Loucy (cell line): Measurements from ENCODE around the gene PTPRT.

Experiments
- H2AFZ ChIP-seq: fragments of 200-600 bp; sonication (generic); 2 replicates; pipeline ENCODE4 v1.6.0; 2016; ENCODE audit warnings: antibody characterized with exemption, mild to moderate bottlenecking, low read length, moderate library complexity
- H3F3A ChIP-seq: fragments of 200-600 bp; 2 replicates; pipeline ENCODE4 v1.6.0; 2016; ENCODE audit warnings: antibody characterized with exemption, low read depth, mild to moderate bottlenecking
- H3K27me3 ChIP-seq: fragments of 200-600 bp; sonication (generic); 2 replicates; pipeline ENCODE4 v1.6.1; 2014; ENCODE audit warnings: low read length, mild to moderate bottlenecking; ENCODE audit not compliant: insufficient read depth, poor library complexity, severe bottlenecking
- H3K36me3 ChIP-seq: fragments of 200-600 bp; sonication (generic); 2 replicates; pipeline ENCODE4 v1.6.1; 2016; ENCODE audit warnings: low read length; ENCODE audit not compliant: insufficient read depth
- H3K4me1 ChIP-seq: fragments of 200-600 bp; sonication (generic); 2 replicates; pipeline ENCODE4 v1.5.1; 2014; ENCODE audit warnings: low read length, mild to moderate bottlenecking; ENCODE audit not compliant: insufficient read depth, poor library complexity, severe bottlenecking
- H3K4me2 ChIP-seq: fragments of 200-600 bp; sonication (generic); 2 replicates; pipeline ENCODE4 v1.6.0; 2014; ENCODE audit warnings: antibody characterized with exemption, low read length, low read depth, mild to moderate bottlenecking; ENCODE audit not compliant: poor library complexity, severe bottlenecking
- H3K4me3 ChIP-seq: fragments of 200-600 bp; sonication (generic); 2 replicates; pipeline ENCODE4 v1.5.1; 2014; ENCODE audit warnings: low read length, mild to moderate bottlenecking, mixed read lengths; ENCODE audit not compliant: poor library complexity, severe bottlenecking
- H3K79me2 ChIP-seq: fragments of 200-600 bp; sonication (generic); 2 replicates; pipeline ENCODE4 v1.6.1; 2014; ENCODE audit warnings: low read length; ENCODE audit not compliant: insufficient read depth
- H3K9ac ChIP-seq: fragments of 200-600 bp; sonication (generic); 2 replicates; pipeline ENCODE4 v1.6.0; 2014; ENCODE audit warnings: mild to moderate bottlenecking, low read depth, low read length, moderate library complexity; ENCODE audit not compliant: poor library complexity, severe bottlenecking
- H3K9me2 ChIP-seq: fragments of 200-600 bp; sonication (generic); replicated peaks from 2 replicates; pipeline ENCODE4 v1.6.1; 2016; ENCODE audit warnings: low read depth, low read length, mixed read lengths
- H3K9me3 ChIP-seq: fragments of 200-600 bp; sonication (generic); 2 replicates; pipeline ENCODE4 v1.6.1; 2014; ENCODE audit warnings: mild to moderate bottlenecking, antibody characterized with exemption, low read length, low read depth; ENCODE audit not compliant: insufficient read depth
- H4K20me1 ChIP-seq: fragments of 200-600 bp; sonication (generic); 2 replicates; pipeline ENCODE4 v1.6.0; 2014; ENCODE audit warnings: antibody characterized with exemption, low read length, mild to moderate bottlenecking; ENCODE audit not compliant: insufficient read depth, poor library complexity, severe bottlenecking
- CTCF ChIP-seq: fragments of 200-600 bp; sonication (generic); conservative IDR thresholded peaks from 2 replicates; pipeline ENCODE4 v1.5.1; 2014; ENCODE audit warnings: mild to moderate bottlenecking, antibody characterized with exemption, low read length
- EZH2phosphoT487 ChIP-seq: fragments of 200-600 bp; IDR thresholded peaks from 2 replicates; pipeline ENCODE4 v1.6.1; 2018; ENCODE audit warnings: antibody characterized with exemption, mild to moderate bottlenecking, moderate library complexity, borderline replicate concordance

The PTPRT gene

GRCh38 chr20:43023836-43024235, 165.9 kb downstream of the PTPRT start:
- no peak overlapping the region for H3K9ac ChIP-seq
- no peaks in the 10 kb centered on the region for H3K79me2 ChIP-seq
- H3K36me3 ChIP-seq, result no peaks in the 10 kb centered on the region
- H3K9me3 ChIP-seq, result 0 out of 2 replicates have a peak, but pooled peaks cover 2% of the 10 kb centered on the region
- H3K4me2 ChIP-seq, result no peak overlapping the region
- H2AFZ ChIP-seq, result no peak overlapping the region
- no peaks in the 10 kb centered on the region for H3K27me3 ChIP-seq
- H3K9me2 ChIP-seq, result no peaks in the 10 kb centered on the region
- H3K4me3 ChIP-seq, result no peak overlapping the region
- H3F3A ChIP-seq, result no peaks in the 10 kb centered on the region
- TF ChIP-seq CTCF, result no peak
- TF ChIP-seq EZH2phosphoT487, result no peak
- H4K20me1 ChIP-seq, result no peaks in the 10 kb centered on the region
- no peaks in the 10 kb centered on the region for H3K4me1 ChIP-seq

DNA sequence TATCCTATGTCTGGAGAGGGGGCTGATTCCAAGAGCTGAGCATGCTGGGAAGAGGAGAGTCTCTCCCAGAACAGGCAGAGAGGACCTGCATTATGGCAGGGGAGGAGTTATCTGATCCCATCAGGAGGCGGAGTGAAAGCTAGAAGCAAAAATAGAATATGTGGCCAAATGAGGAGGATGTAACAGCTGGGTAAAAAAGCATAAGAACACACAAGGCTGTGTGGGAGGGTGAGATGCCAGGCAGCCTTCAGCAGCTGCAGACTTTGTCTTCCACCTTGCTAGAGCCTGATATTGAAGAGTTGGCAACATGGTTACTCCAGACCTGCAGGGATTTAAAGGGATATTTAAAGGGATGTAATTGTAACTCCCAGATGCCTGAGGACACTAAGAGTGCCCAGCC, 167.1 kb downstream of the PTPRT start:
- H3K27me3 ChIP-seq, result no peaks in the 10 kb centered on the region
- H3K9me3 ChIP-seq, result 0 out of 2 replicates have a peak, but pooled peaks cover 2% of the 10 kb centered on the region
- H3K9me2 ChIP-seq, result no peaks in the 10 kb centered on the region
- no peaks in the 10 kb centered on the region for H3K36me3 ChIP-seq
- H3F3A ChIP-seq, result no peaks in the 10 kb centered on the region
- H3K4me1 ChIP-seq, result no peaks in the 10 kb centered on the region
- H3K79me2 ChIP-seq, result no peaks in the 10 kb centered on the region
- no peak overlapping the region for H3K9ac ChIP-seq
- no peaks in the 10 kb centered on the region for H4K20me1 ChIP-seq
- H2AFZ ChIP-seq, result no peak overlapping the region
- no peak overlapping the region for H3K4me3 ChIP-seq
- no peak overlapping the region for H3K4me2 ChIP-seq
- TF ChIP-seq EZH2phosphoT487 (no peak), CTCF (no peak)

DNA sequence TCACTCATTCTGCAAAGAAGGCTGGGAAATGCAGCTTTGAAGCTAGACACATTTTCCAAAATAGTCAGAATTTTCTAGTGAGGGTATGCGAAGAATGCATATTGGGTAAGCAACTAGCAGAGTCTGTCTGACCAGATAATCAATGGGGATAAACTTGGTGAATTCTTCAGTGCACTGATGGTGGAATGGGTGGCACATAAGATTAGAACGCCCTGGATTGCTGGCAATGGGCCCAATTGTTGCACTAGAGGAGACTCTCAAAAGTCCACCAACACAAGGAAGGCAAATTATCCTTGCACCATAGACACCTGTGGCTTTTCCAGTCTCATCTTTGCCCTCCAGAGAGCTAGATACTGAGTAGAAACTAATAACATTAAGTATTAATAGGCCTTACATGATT, 167.6 kb downstream of the PTPRT start:
- 0 out of 2 replicates have a peak, but pooled peaks cover 2% of the 10 kb centered on the region for H3K9me3 ChIP-seq
- no peaks in the 10 kb centered on the region for H3K4me1 ChIP-seq
- no peaks in the 10 kb centered on the region for H3K9me2 ChIP-seq
- no peaks in the 10 kb centered on the region for H3F3A ChIP-seq
- H3K27me3 ChIP-seq, result no peaks in the 10 kb centered on the region
- H3K36me3 ChIP-seq, result no peaks in the 10 kb centered on the region
- no peak overlapping the region for H3K4me3 ChIP-seq
- TF ChIP-seq EZH2phosphoT487, result no peak
- no peak for TF ChIP-seq CTCF
- H3K4me2 ChIP-seq, result no peak overlapping the region
- no peaks in the 10 kb centered on the region for H3K79me2 ChIP-seq
- no peak overlapping the region for H3K9ac ChIP-seq
- no peaks in the 10 kb centered on the region for H4K20me1 ChIP-seq
- H2AFZ ChIP-seq, result no peak overlapping the region
